PC-9 (cell line): Measurements from ENCODE around the gene SLC26A2. TPM values are rescaled to one million over a fixed set of nuclear protein-coding genes. Genes with fewer than 3 reads are reported as not detected.

Experiments used
- BruUV-seq: library from RNA; stranded (reverse); fragments of 400-500 nt; replicated peaks from 2 replicates; lab custom pipeline; 2021; lab: Mats Ljungman, UMichigan
- CTCF ChIA-PET: fragments of 300-600 bp; sonication (Branson Sonifier 250); formaldehyde crosslinking; loops from one replicate; lab custom pipeline; 2022; ENCODE audit warnings: antibody characterized with exemption; lab: Charles Lee
- POLR2A ChIA-PET: fragments of 300-600 bp; sonication (Branson Sonifier 250); formaldehyde crosslinking; loops from one replicate; lab custom pipeline; 2022; ENCODE audit warnings: antibody characterized with exemption; ENCODE audit not compliant: unreplicated experiment; lab: Charles Lee
- DNase-seq, 2 experiments: peaks; one replicate each; pipeline versions ENCODE4 v3.0.0 to v3.0.0-alpha.2; 2015 to 2022; ENCODE audit warnings: mixed read lengths in 1 of 2
- H2AFZ ChIP-seq: fragments of 200-600 bp; sonication (generic); 2 replicates; pipeline ENCODE4 v1.8.1; 2017; ENCODE audit warnings: antibody characterized with exemption
- H3F3A ChIP-seq: fragments of 200-600 bp; sonication (generic); 2 replicates; pipeline ENCODE4 v1.8.1; 2017; ENCODE audit warnings: antibody characterized with exemption, mild to moderate bottlenecking, low read depth; ENCODE audit not compliant: insufficient read depth
- H3K27ac ChIP-seq: fragments of 200-600 bp; sonication (generic); 2 replicates; pipeline ENCODE4 v1.6.1; 2016; ENCODE audit warnings: mixed run types
- H3K27me3 ChIP-seq: fragments of 200-600 bp; sonication (generic); 2 replicates; pipeline ENCODE4 v1.6.1; 2016; ENCODE audit warnings: low read depth, mixed run types; ENCODE audit not compliant: insufficient read depth
- H3K36me3 ChIP-seq: fragments of 200-600 bp; sonication (generic); 2 replicates; pipeline ENCODE4 v1.6.1; 2016; ENCODE audit warnings: low read depth, mixed run types
- H3K4me1 ChIP-seq: fragments of 200-600 bp; sonication (generic); replicated peaks from 2 replicates; pipeline ENCODE4 v1.6.1; 2016; ENCODE audit warnings: mixed run types; ENCODE audit not compliant: insufficient read depth
- H3K4me2 ChIP-seq: fragments of 200-600 bp; sonication (generic); 2 replicates; pipeline ENCODE4 v1.6.1; 2017; ENCODE audit warnings: mixed run types
- H3K4me3 ChIP-seq: fragments of 200-600 bp; sonication (generic); 2 replicates; pipeline ENCODE4 v1.6.1; 2016; ENCODE audit warnings: mixed run types
- H3K79me2 ChIP-seq: fragments of 200-600 bp; sonication (generic); 2 replicates; pipeline ENCODE4 v1.6.1; 2017; ENCODE audit warnings: low read depth, mixed run types
- H3K9me2 ChIP-seq: fragments of 200-600 bp; sonication (generic); 2 replicates; pipeline ENCODE4 v1.8.1; 2017; ENCODE audit warnings: mild to moderate bottlenecking; ENCODE audit not compliant: insufficient read depth
- H3K9me3 ChIP-seq: fragments of 200-600 bp; sonication (generic); 2 replicates; pipeline ENCODE4 v1.8.1; 2016; ENCODE audit warnings: low read depth; ENCODE audit not compliant: insufficient read depth
- H4K20me1 ChIP-seq: fragments of 200-600 bp; sonication (generic); 2 replicates; pipeline ENCODE4 v1.8.1; 2017; ENCODE audit not compliant: insufficient read depth
- EZH2 ChIP-seq: fragments of 200-600 bp; sonication (generic); IDR thresholded peaks from 2 replicates; pipeline ENCODE4 v1.8.0; 2017; ENCODE audit warnings: antibody characterized with exemption, low read depth
- intact Hi-C: fragments of 100-400 bp; cut with micrococcal nuclease; formaldehyde crosslinking; loops from one replicate; pipeline ENCODE4 v1.10.0; 2022; ENCODE audit not compliant: unreplicated experiment
- total RNA-seq: library from RNA; stranded (reverse); gene quantifications from 2 replicates; pipeline ENCODE4 v1.2.3, GENCODE V29; 2021
- TF ChIP-seq, protein P1 (sequence below): fragments of 200-600 bp; sonication (generic); conservative IDR thresholded peaks from 2 replicates; pipeline ENCODE4 v1.6.1; 2017; ENCODE audit warnings: mixed run types, antibody characterized with exemption, mild to moderate bottlenecking, moderate library complexity

SLC26A2 gene
- total RNA-seq, 1 experiment from 2014 or later, result 13.5 TPM

DNA sequence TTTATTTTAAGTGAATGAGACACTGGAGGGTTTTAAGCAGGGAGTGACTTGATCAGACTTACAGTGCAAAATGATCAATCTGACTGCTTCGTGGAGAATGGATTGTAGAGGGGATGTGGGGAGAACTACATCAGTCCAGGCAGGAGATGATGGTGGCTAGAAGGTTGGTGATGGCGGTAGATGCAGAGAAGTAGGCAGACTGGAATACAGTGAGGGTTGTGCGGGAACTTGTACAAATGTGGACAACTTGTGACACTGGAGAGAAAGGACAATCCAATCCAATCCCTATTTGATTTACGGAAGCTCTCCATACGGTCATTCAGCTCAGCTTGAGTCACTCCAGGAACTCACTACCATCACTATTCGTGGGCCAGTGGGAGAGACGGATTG, 39.3 kb downstream of the SLC26A2 start:
- TF ChIP-seq, protein P1, sequence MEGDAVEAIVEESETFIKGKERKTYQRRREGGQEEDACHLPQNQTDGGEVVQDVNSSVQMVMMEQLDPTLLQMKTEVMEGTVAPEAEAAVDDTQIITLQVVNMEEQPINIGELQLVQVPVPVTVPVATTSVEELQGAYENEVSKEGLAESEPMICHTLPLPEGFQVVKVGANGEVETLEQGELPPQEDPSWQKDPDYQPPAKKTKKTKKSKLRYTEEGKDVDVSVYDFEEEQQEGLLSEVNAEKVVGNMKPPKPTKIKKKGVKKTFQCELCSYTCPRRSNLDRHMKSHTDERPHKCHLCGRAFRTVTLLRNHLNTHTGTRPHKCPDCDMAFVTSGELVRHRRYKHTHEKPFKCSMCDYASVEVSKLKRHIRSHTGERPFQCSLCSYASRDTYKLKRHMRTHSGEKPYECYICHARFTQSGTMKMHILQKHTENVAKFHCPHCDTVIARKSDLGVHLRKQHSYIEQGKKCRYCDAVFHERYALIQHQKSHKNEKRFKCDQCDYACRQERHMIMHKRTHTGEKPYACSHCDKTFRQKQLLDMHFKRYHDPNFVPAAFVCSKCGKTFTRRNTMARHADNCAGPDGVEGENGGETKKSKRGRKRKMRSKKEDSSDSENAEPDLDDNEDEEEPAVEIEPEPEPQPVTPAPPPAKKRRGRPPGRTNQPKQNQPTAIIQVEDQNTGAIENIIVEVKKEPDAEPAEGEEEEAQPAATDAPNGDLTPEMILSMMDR, result no peak
- TF ChIP-seq EZH2, result no peak
- peak overlapping the region; percentile 92 for H3K4me3 ChIP-seq
- peaks cover 44% of the 10 kb centered on the region for H3K79me2 ChIP-seq
- H3K4me1 ChIP-seq, result peaks cover 25% of the 10 kb centered on the region
- no peaks in the 10 kb centered on the region for H3K27me3 ChIP-seq
- intact Hi-C loops, result loop anchor here (1.0 to 10.0 kb wide), 5 partner anchors 22 to 435 kb away; no protein-coding TSS in a partner anchor
- H2AFZ ChIP-seq, result peak overlapping the region; percentile 81
- ChIA-PET CTCF (interaction anchor here (0.9 to 1.1 kb wide), 2 partner anchors 9 to 218 kb away, joined by 3 to 4 read pairs; no protein-coding TSS in a partner anchor), POLR2A (interaction anchor here (0.5 to 1.0 kb wide), 3 partner anchors 8 to 269 kb away, joined by 4 to 7 read pairs (median 5); no protein-coding TSS in a partner anchor)
- H3K9me2 ChIP-seq, result no peaks in the 10 kb centered on the region
- H3K27ac ChIP-seq, result peak overlapping the region; percentile 86
- H3K36me3 ChIP-seq, result 0 out of 2 replicates have a peak, but pooled peaks cover 2% of the 10 kb centered on the region
- H3K4me2 ChIP-seq, result peak overlapping the region; percentile 97
- H3F3A ChIP-seq, result peaks cover 8% of the 10 kb centered on the region
- H4K20me1 ChIP-seq, result peaks cover 15% of the 10 kb centered on the region
- H3K9me3 ChIP-seq, result no peaks in the 10 kb centered on the region
- TSS peak; percentile 72 for BruUV-seq
- DNase-seq, result peak in 1 of 2 experiments; percentile 82

DNA sequence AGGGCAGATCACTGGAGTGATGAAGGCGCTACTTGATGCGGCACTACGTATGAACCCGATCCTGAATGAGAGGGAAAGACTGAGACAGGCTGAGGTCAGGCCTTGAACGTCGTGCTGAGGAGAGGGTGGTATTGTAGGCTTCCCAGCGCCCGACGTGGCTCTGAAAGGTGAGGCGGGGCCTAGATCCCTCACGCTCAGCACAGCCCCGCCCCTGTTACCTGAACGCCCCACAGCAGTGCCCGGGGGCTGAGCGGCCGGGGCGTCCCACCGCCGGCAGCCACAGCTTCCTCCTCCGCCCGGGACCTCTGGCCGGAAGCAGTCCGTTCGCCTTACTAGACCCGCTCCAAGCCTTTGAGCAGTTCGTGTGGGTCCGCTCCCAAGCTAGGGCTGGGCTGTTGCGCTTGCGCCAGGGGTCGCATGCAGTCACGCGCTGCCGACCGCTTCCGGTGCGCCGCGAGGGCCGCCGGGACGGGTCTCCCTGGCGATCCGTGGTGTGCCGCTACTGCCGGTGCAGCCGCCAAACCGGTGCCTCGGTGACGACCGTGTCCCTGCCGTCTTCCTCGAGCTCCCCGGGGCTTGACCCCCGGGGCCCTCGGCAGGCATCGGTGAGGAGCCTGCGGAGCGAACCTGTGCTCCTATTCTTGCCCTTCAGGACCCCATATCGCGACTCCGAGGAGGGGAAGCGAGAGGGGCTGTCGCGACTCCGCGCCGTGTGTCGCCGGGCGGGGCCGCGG, 39.9 kb downstream of the SLC26A2 start, which contains the start of the genes HMGXB3 and TIGD6:
HMGXB3 (plus strand) TSS at position 484 of the 734 bp plus-strand sequence. CDS start 4,114 bp downstream, outside the sequence.
TIGD6 (minus strand) TSS at position 399 of the 734 bp plus-strand sequence. CDS start 4,306 bp downstream, outside the sequence.
- peak within 1 kb of the TSS; percentile 92 for H3K4me3 ChIP-seq
- H3K27ac ChIP-seq, result peak within 1 kb of the TSS; percentile 86
- H3K79me2 ChIP-seq, result peaks cover 48% of the 10 kb centered on the region
- peak within 1 kb of the TSS; percentile 97 for H3K4me2 ChIP-seq
- H3K9me3 ChIP-seq, result no peaks in the 10 kb centered on the region
- H4K20me1 ChIP-seq, result peaks cover 16% of the 10 kb centered on the region
- DNase-seq, result peak; percentile 87 to 97
- intact Hi-C loops, result loop anchor here (1.0 to 10.0 kb wide), 5 partner anchors 22 to 434 kb away; no protein-coding TSS in a partner anchor
- no TSS peak for BruUV-seq
- peak within 1 kb of the TSS; percentile 81 for H2AFZ ChIP-seq
- ChIA-PET CTCF (interaction anchor here (0.9 to 1.1 kb wide), 2 partner anchors 10 to 218 kb away, joined by 3 to 4 read pairs; no protein-coding TSS in a partner anchor), POLR2A (interaction anchor here (0.5 to 0.6 kb wide), 2 partner anchors 166 to 269 kb away, joined by 3 to 4 read pairs; no protein-coding TSS in a partner anchor)
- H3K4me1 ChIP-seq, result peaks cover 25% of the 10 kb centered on the region
- TF ChIP-seq EZH2, result no peak
- TF ChIP-seq, protein P1, result no peak
- 0 out of 2 replicates have a peak, but pooled peaks cover 4% of the 10 kb centered on the region for H3K36me3 ChIP-seq
- no peaks in the 10 kb centered on the region for H3K27me3 ChIP-seq
- H3K9me2 ChIP-seq, result no peaks in the 10 kb centered on the region
- peaks cover 9% of the 10 kb centered on the region for H3F3A ChIP-seq

DNA sequence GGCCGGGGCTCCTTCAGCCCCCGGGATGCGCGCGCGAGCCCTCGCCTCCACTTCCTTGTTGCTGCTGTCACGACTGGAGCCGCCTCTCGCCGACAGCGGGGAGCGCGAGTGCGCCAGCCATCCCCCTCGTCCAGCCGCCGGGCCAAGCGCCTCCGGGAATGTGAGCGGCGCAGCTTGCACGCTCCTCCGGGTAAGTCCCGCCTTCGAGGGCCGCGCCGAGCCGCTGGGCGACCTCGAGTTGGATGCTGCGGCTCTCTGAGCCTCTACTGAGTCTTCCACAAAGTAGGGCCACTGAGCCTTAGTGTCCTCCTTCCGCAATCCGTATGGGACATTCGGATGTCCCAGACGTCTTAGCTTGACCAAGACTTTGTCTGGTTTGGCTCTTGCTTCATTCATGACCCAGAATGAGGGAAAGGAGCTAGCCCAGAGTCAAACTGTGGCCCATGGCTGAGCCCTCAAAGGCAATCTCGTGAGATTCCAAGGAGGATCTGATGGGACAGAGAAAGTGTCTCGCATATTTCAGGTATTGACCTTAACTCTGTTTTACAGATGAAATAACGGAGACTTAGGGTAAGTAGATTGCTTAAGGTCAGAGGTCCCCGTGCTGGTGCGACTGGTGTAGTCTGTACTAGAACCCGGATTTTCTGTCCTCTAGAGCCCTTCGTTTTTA, 40.6 kb downstream of the SLC26A2 start:
- no peaks in the 10 kb centered on the region for H3K9me3 ChIP-seq
- peaks cover 15% of the 10 kb centered on the region for H3F3A ChIP-seq
- H3K36me3 ChIP-seq, result 0 out of 2 replicates have a peak, but pooled peaks cover 8% of the 10 kb centered on the region
- DNase-seq, result peak in 1 of 2 experiments; percentile 44
- peaks cover 54% of the 10 kb centered on the region for H3K79me2 ChIP-seq
- CTCF ChIA-PET, result interaction anchor here (1.1 kb wide), 1 partner anchor 217 kb away, joined by 4 read pairs; no protein-coding TSS in a partner anchor
- intact Hi-C loops, result loop anchor here (1.0 to 10.0 kb wide), 6 partner anchors 21 to 434 kb away; no protein-coding TSS in a partner anchor
- H4K20me1 ChIP-seq, result peaks cover 23% of the 10 kb centered on the region
- H3K4me3 ChIP-seq, result peak overlapping the region; percentile 92
- no peaks in the 10 kb centered on the region for H3K27me3 ChIP-seq
- peak overlapping the region; percentile 81 for H2AFZ ChIP-seq
- peaks cover 25% of the 10 kb centered on the region for H3K4me1 ChIP-seq
- no TSS peak for BruUV-seq
- peak overlapping the region; percentile 97 for H3K4me2 ChIP-seq
- H3K27ac ChIP-seq, result peak overlapping the region; percentile 86
- POLR2A ChIA-PET, result interaction anchor here (0.6 to 0.7 kb wide), 2 partner anchors 21 to 167 kb away, joined by 3 read pairs; no protein-coding TSS in a partner anchor
- TF ChIP-seq, protein P1, result no peak
- TF ChIP-seq EZH2, result no peak
- no peaks in the 10 kb centered on the region for H3K9me2 ChIP-seq
